ENCODE data around the gene RPF1.

GRCh38 chr1:84510668-84511067 lies 31.6 kb downstream of the RPF1 start:
- no peak for TF ChIP-seq CTCF (IDR thresholded peaks at IDR 0.05; ENCODE audit: poor library complexity, severe bottlenecking)
- TF ChIP-seq REST (IDR thresholded peaks at IDR 0.05; ENCODE audit: borderline replicate concordance), result no peak
- TF ChIP-seq RAD21 (conservative IDR thresholded peaks at IDR 0.05), result no peak
- TF ChIP-seq POLR2AphosphoS5 (IDR thresholded peaks at IDR 0.05), result no peak

Data from neural cell (in vitro differentiated cells).